ENCODE data around the gene ATP13A4. TPM values are rescaled to one million over a fixed set of nuclear protein-coding genes. Genes with fewer than 3 reads are reported as not detected.

ATP13A4 gene
- total and polyA plus RNA-seq, 2 of the 4 experiments (the other 2 are of a cell fraction): under 0.01 TPM; not detected in 1

GRCh38 chr3:193593668-193594030, 39.0 kb upstream of the ATP13A4 start:
- H3K4me2 ChIP-seq (ENCODE audit: low read depth, low read length): peak overlapping the region; percentile 91
- H3K27ac ChIP-seq (ENCODE audit: insufficient read depth, low read length): peak overlapping the region; percentile 59
- no peaks in the 10 kb centered on the region for H3K27me3 ChIP-seq (ENCODE audit: control insufficient read depth, insufficient read depth, low read length)
- in situ Hi-C loops (cut with MboI; ENCODE audit: low sequenced_read_pairs) (no loop called here), dilution Hi-C loops (cut with HindIII; ENCODE audit: low sequenced_read_pairs, unreplicated experiment) (no loop called here), intact Hi-C loops (cut with micrococcal nuclease) (no loop called here)
- no peak overlapping the region for H3K18ac ChIP-seq (ENCODE audit: low read depth, low read length)
- H2BK5ac ChIP-seq (ENCODE audit: low read depth, low read length, poor library complexity, severe bottlenecking): peak overlapping the region; percentile 42
- H3K36me3 ChIP-seq (ENCODE audit: control insufficient read depth, insufficient read depth, low read length): no peaks in the 10 kb centered on the region; the same call in 1 of the 2 replicates
- no peaks in the 10 kb centered on the region for H3K9me3 ChIP-seq (ENCODE audit: control insufficient read depth, insufficient read depth, low read length)
- ChIA-PET CTCF (interaction anchor here (0.6 kb wide), 1 partner anchor 1933 kb away, joined by 3 read pairs; no protein-coding TSS in a partner anchor), POLR2A (ENCODE audit: unreplicated experiment) (no interaction called here)
- H4K8ac ChIP-seq (ENCODE audit: low read depth in 2 of 2, low read length in 2 of 2): peak overlapping the region; percentile 48 to 80
- no peaks in the 10 kb centered on the region for H3K4me1 ChIP-seq (ENCODE audit: control insufficient read depth, insufficient read depth, low read length)
- peak overlapping the region; percentile 35 for H3K4ac ChIP-seq (ENCODE audit: low read depth, low read length)
- H2BK120ac ChIP-seq (ENCODE audit: low read depth, low read length): no peak overlapping the region
- H3K79me1 ChIP-seq (ENCODE audit: low read depth in 1 of 2, low read length in 2 of 2): peaks cover 6 to 18% of the 10 kb centered on the region in 2 experiments; a peak in 3 of 4 replicates
- peak overlapping the region; percentile 76 for H3K4me3 ChIP-seq (ENCODE audit: insufficient read depth, low read depth, low read length)
- peak overlapping the region; percentile 88 for H3K23ac ChIP-seq (ENCODE audit: low read depth, low read length)
- H2AK9ac ChIP-seq (replicated peaks; ENCODE audit: low read depth, low read length, poor library complexity): peak overlapping the region; percentile 1
- H3K56ac ChIP-seq (ENCODE audit: extremely low read depth, insufficient read depth, low read length): peak overlapping the region; percentile 70; the same call in 1 of the 2 replicates
- H3K14ac ChIP-seq (replicated peaks; ENCODE audit: low read depth, low read length): peak overlapping the region; percentile 49
- DNase-seq (peak; percentile 36), ATAC-seq (ENCODE audit: low read depth) (peak; percentile 2; the same call in 1 of the 2 replicates)
- H3K9ac ChIP-seq (ENCODE audit: low read depth, low read length): peak overlapping the region; percentile 92
- no peak overlapping the region for H2BK15ac ChIP-seq (ENCODE audit: low read depth, low read length)
- H4K5ac ChIP-seq (ENCODE audit: low read depth, low read length): peak overlapping the region; percentile 24
- peak overlapping the region; percentile 73 for H2AK5ac ChIP-seq (ENCODE audit: low read depth, low read length)
- peak overlapping the region; percentile 51 for H4K91ac ChIP-seq (ENCODE audit: insufficient read depth, low read depth, low read length)
- 0% methylated on average over 2 of the region's 11 CpGs; no CpG with 5 or more reads in 1 of the 2 experiments for WGBS, 2 experiments (ENCODE audit: extremely low coverage in 2 of 2, insufficient read length in 1 of 2)
- peak overlapping the region; percentile 91 for H2AFZ ChIP-seq (replicated peaks; ENCODE audit: low read length, poor library complexity)
- no TSS peak for BruUV-seq (replicated peaks)
- H4K20me1 ChIP-seq (ENCODE audit: insufficient read depth, low read length): no peaks in the 10 kb centered on the region; the same call in 1 of the 2 replicates
- TF ChIP-seq SMC3 (IDR thresholded peaks at IDR 0.05; ENCODE audit: low read depth, low read length) (no peak), MXI1 (IDR thresholded peaks at IDR 0.05; ENCODE audit: borderline replicate concordance, low read depth, low read length) (peak; percentile 33; the same call in 1 of the 2 replicates)
- H3K9me1 ChIP-seq (ENCODE audit: insufficient read depth, low read length): 0 out of 2 replicates have a peak, but pooled peaks cover 3% of the 10 kb centered on the region
- no peak overlapping the region for H2BK20ac ChIP-seq (ENCODE audit: low read depth, low read length)

Data from IMR-90 (cell line).